IMR-90 (cell line): ENCODE data around the gene IFTAP. TPM values are rescaled to one million over a fixed set of nuclear protein-coding genes. Genes with fewer than 3 reads are reported as not detected.

Experiments
- ATAC-seq: fragments of 200-7000 bp; cut with Tn5 transposase; 2 replicates; pipeline ENCODE4 v1.9.1; 2020; ENCODE audit warnings: low read depth, mild to moderate bottlenecking, moderate library complexity
- BruUV-seq: library from RNA; stranded (reverse); fragments of 400-500 nt; replicated peaks from 2 replicates; lab custom pipeline; 2021; lab: Mats Ljungman, UMichigan
- CTCF ChIA-PET: fragments of 300-600 bp; formaldehyde crosslinking; extraction: SDS; loops from one replicate; lab custom pipeline; 2021; ENCODE audit warnings: antibody characterized with exemption; lab: Yijun Ruan, JAX
- POLR2A ChIA-PET: fragments of 300-600 bp; sonication (Branson Sonifier 250); formaldehyde crosslinking; loops from one replicate; lab custom pipeline; 2022; ENCODE audit warnings: antibody characterized with exemption; ENCODE audit not compliant: unreplicated experiment; lab: Charles Lee
- DNase-seq: peaks from one replicate; pipeline ENCODE4 v3.0.0; 2013
- H2AFZ ChIP-seq: replicated peaks from 2 replicates; pipeline ENCODE3; 2013; ENCODE audit warnings: low read length, mild to moderate bottlenecking; ENCODE audit not compliant: poor library complexity
- H2AK5ac ChIP-seq: 2 replicates; pipeline ENCODE4 v1.6.1; 2013; ENCODE audit warnings: low read depth, low read length, inconsistent platforms
- H2AK9ac ChIP-seq: replicated peaks from 2 replicates; pipeline ENCODE3; 2013; ENCODE audit warnings: mild to moderate bottlenecking, low read depth, low read length, moderate library complexity; ENCODE audit not compliant: poor library complexity
- H2BK120ac ChIP-seq: 2 replicates; pipeline ENCODE4 v1.6.1; 2013; ENCODE audit warnings: low read depth, low read length, inconsistent platforms
- H2BK15ac ChIP-seq: 3 replicates; pipeline ENCODE4 v1.6.1; 2013; ENCODE audit warnings: low read depth, low read length, inconsistent platforms
- H2BK20ac ChIP-seq: 2 replicates; pipeline ENCODE4 v1.6.1; 2013; ENCODE audit warnings: low read depth, mild to moderate bottlenecking, inconsistent platforms, low read length, moderate library complexity
- H2BK5ac ChIP-seq: 2 replicates; pipeline ENCODE4 v1.6.1; 2013; ENCODE audit warnings: mild to moderate bottlenecking, low read depth, low read length, inconsistent platforms; ENCODE audit not compliant: poor library complexity, severe bottlenecking
- H3K14ac ChIP-seq: replicated peaks from 2 replicates; pipeline ENCODE4 v1.6.1; 2013; ENCODE audit warnings: low read depth, low read length, inconsistent platforms
- H3K18ac ChIP-seq: 2 replicates; pipeline ENCODE4 v1.6.1; 2013; ENCODE audit warnings: low read depth, low read length, control low read depth
- H3K23ac ChIP-seq: 2 replicates; pipeline ENCODE4 v1.6.1; 2013; ENCODE audit warnings: low read depth, low read length, inconsistent platforms
- H3K27ac ChIP-seq: 2 replicates; pipeline ENCODE4 v1.5.1; 2013; ENCODE audit warnings: mild to moderate bottlenecking, control low read depth, low read length; ENCODE audit not compliant: insufficient read depth
- H3K27me3 ChIP-seq: 2 replicates; pipeline ENCODE4 v1.6.1; 2013; ENCODE audit warnings: low read length; ENCODE audit not compliant: control insufficient read depth, insufficient read depth
- H3K36me3 ChIP-seq: 2 replicates; pipeline ENCODE4 v1.6.1; 2013; ENCODE audit warnings: low read length, mixed read lengths; ENCODE audit not compliant: control insufficient read depth, insufficient read depth
- H3K4ac ChIP-seq: 2 replicates; pipeline ENCODE4 v1.6.1; 2013; ENCODE audit warnings: low read depth, low read length, inconsistent platforms
- H3K4me1 ChIP-seq: 2 replicates; pipeline ENCODE4 v1.6.1; 2013; ENCODE audit warnings: low read length, mixed read lengths; ENCODE audit not compliant: control insufficient read depth, insufficient read depth
- H3K4me2 ChIP-seq: 2 replicates; pipeline ENCODE4 v1.6.1; 2013; ENCODE audit warnings: low read depth, mild to moderate bottlenecking, control low read depth, low read length, moderate library complexity
- H3K4me3 ChIP-seq: 2 replicates; pipeline ENCODE4 v1.5.1; 2013; ENCODE audit warnings: low read depth, mild to moderate bottlenecking, control low read depth, low read length, moderate library complexity; ENCODE audit not compliant: insufficient read depth
- H3K56ac ChIP-seq: 2 replicates; pipeline ENCODE4 v1.6.1; 2013; ENCODE audit warnings: low read length, inconsistent platforms; ENCODE audit not compliant: insufficient read depth; ENCODE audit errors: extremely low read depth
- H3K79me1 ChIP-seq, 2 experiments: 2 replicates each; pipeline ENCODE4 v1.6.1; 2013; ENCODE audit warnings: low read length in 2 of 2, inconsistent platforms in 1 of 2, low read depth in 1 of 2
- H3K9ac ChIP-seq: 2 replicates; pipeline ENCODE4 v1.6.1; 2013; ENCODE audit warnings: low read depth, low read length, control low read depth
- H3K9me1 ChIP-seq: 2 replicates; pipeline ENCODE4 v1.6.1; 2013; ENCODE audit warnings: low read length, inconsistent platforms; ENCODE audit not compliant: insufficient read depth
- H3K9me3 ChIP-seq: 2 replicates; pipeline ENCODE4 v1.6.1; 2013; ENCODE audit warnings: low read length; ENCODE audit not compliant: control insufficient read depth, insufficient read depth
- H4K20me1 ChIP-seq: 2 replicates; pipeline ENCODE4 v1.6.1; 2013; ENCODE audit warnings: low read length, inconsistent platforms; ENCODE audit not compliant: insufficient read depth
- H4K5ac ChIP-seq: 2 replicates; pipeline ENCODE4 v1.6.1; 2013; ENCODE audit warnings: mild to moderate bottlenecking, low read depth, low read length, control low read depth
- H4K8ac ChIP-seq, 2 experiments: 2 replicates each; pipeline ENCODE4 v1.6.1; 2013; ENCODE audit warnings: low read depth in 2 of 2, low read length in 2 of 2, control low read depth in 1 of 2, inconsistent platforms in 1 of 2
- H4K91ac ChIP-seq: 2 replicates; pipeline ENCODE4 v1.6.1; 2013; ENCODE audit warnings: low read depth, low read length, inconsistent platforms; ENCODE audit not compliant: insufficient read depth
- BHLHE40 ChIP-seq: fragments of 150-350 bp; IDR thresholded peaks from 2 replicates; pipeline ENCODE4 v1.6.1; 2016; ENCODE audit warnings: mild to moderate bottlenecking, low read depth, low read length
- CEBPB ChIP-seq: IDR thresholded peaks from 2 replicates; pipeline ENCODE4 v1.6.1; 2012; ENCODE audit warnings: low read depth, low read length, improper control_type of control experiment
- CHD1 ChIP-seq: IDR thresholded peaks from 2 replicates; pipeline ENCODE4 v1.6.1; 2012; ENCODE audit warnings: low read depth, low read length, improper control_type of control experiment
- CTCF ChIP-seq: conservative IDR thresholded peaks from 2 replicates; pipeline ENCODE4 v1.5.1; 2012; ENCODE audit warnings: mild to moderate bottlenecking, low read depth, low read length, improper control_type of control experiment
- ELK1 ChIP-seq: fragments of 150-350 bp; IDR thresholded peaks from 2 replicates; pipeline ENCODE4 v1.6.1; 2016; ENCODE audit warnings: low read depth, mild to moderate bottlenecking, low read length, moderate library complexity, borderline replicate concordance
- FOS ChIP-seq: fragments of 150-350 bp; IDR thresholded peaks from 2 replicates; pipeline ENCODE4 v1.6.1; 2016; ENCODE audit warnings: low read depth, low read length
- MAFK ChIP-seq: IDR thresholded peaks from 2 replicates; pipeline ENCODE4 v1.6.1; 2012; ENCODE audit warnings: low read depth, low read length, improper control_type of control experiment
- MAZ ChIP-seq: IDR thresholded peaks from 2 replicates; pipeline ENCODE4 v1.6.1; 2012; ENCODE audit warnings: low read depth, mild to moderate bottlenecking, low read length, improper control_type of control experiment, moderate library complexity, borderline replicate concordance
- MXI1 ChIP-seq: IDR thresholded peaks from 2 replicates; pipeline ENCODE4 v1.6.1; 2012; ENCODE audit warnings: low read depth, mild to moderate bottlenecking, low read length, moderate library complexity, borderline replicate concordance
- NFE2L2 ChIP-seq: fragments of 150-350 bp; IDR thresholded peaks from 2 replicates; pipeline ENCODE4 v1.6.1; 2016; ENCODE audit warnings: low read depth, mild to moderate bottlenecking, low read length
- POLR2A ChIP-seq: IDR thresholded peaks from 2 replicates; pipeline ENCODE4 v1.6.1; 2012; ENCODE audit warnings: mild to moderate bottlenecking, low read depth, low read length
- RAD21 ChIP-seq: IDR thresholded peaks from 2 replicates; pipeline ENCODE4 v1.6.1; 2012; ENCODE audit warnings: low read length, improper control_type of control experiment
- RCOR1 ChIP-seq: IDR thresholded peaks from 2 replicates; pipeline ENCODE4 v1.6.1; 2012; ENCODE audit warnings: mild to moderate bottlenecking, low read length, improper control_type of control experiment; ENCODE audit not compliant: insufficient replicate concordance
- RFX5 ChIP-seq: IDR thresholded peaks from 2 replicates; pipeline ENCODE4 v1.8.0; 2012; ENCODE audit warnings: low read depth, mild to moderate bottlenecking, low read length, moderate library complexity
- SMC3 ChIP-seq: fragments of 150-350 bp; IDR thresholded peaks from 2 replicates; pipeline ENCODE4 v1.6.1; 2016; ENCODE audit warnings: low read depth, mild to moderate bottlenecking, antibody characterized with exemption, low read length, moderate library complexity
- USF2 ChIP-seq: fragments of 150-350 bp; IDR thresholded peaks from 2 replicates; pipeline ENCODE4 v1.6.1; 2017; ENCODE audit warnings: mild to moderate bottlenecking, antibody characterized with exemption, low read length, low read depth
- WGBS, 2 experiments: methylation state at CpG; one replicate each; pipeline versions ENCODE4 v1.1.5 to v1.1.7; 2013; ENCODE audit warnings: missing lambda C conversion rate in 2 of 2; ENCODE audit not compliant: insufficient read length in 1 of 2; ENCODE audit errors: extremely low coverage in 2 of 2; 5-methylcytosine and 5-hydroxymethylcytosine counted together
- dilution Hi-C: fragments of 300-500 bp; cut with HindIII; formaldehyde crosslinking; loops from one replicate; pipeline ENCODE4 v1.14.3; 2018; ENCODE audit warnings: low sequenced_read_pairs; ENCODE audit not compliant: unreplicated experiment
- in situ Hi-C: fragments of 300-500 bp; cut with MboI; formaldehyde crosslinking; loops from 3 replicates; pipeline ENCODE4 v1.14.3; 2019; ENCODE audit warnings: low sequenced_read_pairs, inconsistent platforms, mixed read lengths
- intact Hi-C: fragments of 100-400 bp; cut with micrococcal nuclease; formaldehyde crosslinking; loops from 2 replicates; pipeline ENCODE4 v1.10.0; 2022
- polyA plus RNA-seq, 3 experiments: library from polyadenylated mRNA; depleted of rRNA; stranded (reverse); fragments of >200 nt; gene quantifications; 2 replicates each; pipeline ENCODE4 v1.2.3, GENCODE V29; 2012; ENCODE audit warnings: low replicate concordance in 1 of 3
- total RNA-seq: library from RNA; depleted of rRNA; stranded (reverse); fragments of >200 nt; gene quantifications from 2 replicates; pipeline ENCODE4 v1.2.3, GENCODE V29; 2012

The IFTAP gene
- total and polyA plus RNA-seq, 2 of the 4 experiments (the other 2 are of a cell fraction), result 15.8 to 28.5 TPM

- H4K20me1 ChIP-seq, result no peaks in the 10 kb centered on the region
- no CpG with 5 or more reads among the region's 1 CpG for WGBS, 2 experiments
- H3K9ac ChIP-seq, result no peak within 1 kb of the TSS
- H3K14ac ChIP-seq, result no peak within 1 kb of the TSS
- no peak within 1 kb of the TSS for H2BK15ac ChIP-seq
- no peak within 1 kb of the TSS for H3K56ac ChIP-seq
- no peaks in the 10 kb centered on the region for H3K4me1 ChIP-seq
- H4K5ac ChIP-seq, result no peak within 1 kb of the TSS
- no TSS peak for BruUV-seq
- H3K36me3 ChIP-seq, result no peaks in the 10 kb centered on the region
- CTCF ChIA-PET, result interaction anchor here (0.6 to 1.0 kb wide), 2 partner anchors 179 to 1230 kb away, joined by 5 read pairs; no protein-coding TSS in a partner anchor
- no peak within 1 kb of the TSS for H3K4me3 ChIP-seq
- in situ Hi-C loops (no loop called here), dilution Hi-C loops (no loop called here), intact Hi-C loops (no loop called here)
- no peaks in the 10 kb centered on the region for H3K79me1 ChIP-seq
- H3K23ac ChIP-seq, result no peak within 1 kb of the TSS; the same call in 1 of the 2 replicates
- no peak within 1 kb of the TSS for H2AFZ ChIP-seq
- no peak within 1 kb of the TSS for H4K8ac ChIP-seq
- no peak within 1 kb of the TSS for H2AK5ac ChIP-seq
- no peak within 1 kb of the TSS for H2BK20ac ChIP-seq
- no peaks in the 10 kb centered on the region for H3K9me1 ChIP-seq
- ATAC-seq, result no peak
- no peak within 1 kb of the TSS for H3K18ac ChIP-seq
- POLR2A ChIA-PET, result no interaction called here
- H3K9me3 ChIP-seq, result no peaks in the 10 kb centered on the region
- no peak within 1 kb of the TSS for H2BK120ac ChIP-seq
- H3K4ac ChIP-seq, result no peak within 1 kb of the TSS
- no peak within 1 kb of the TSS for H3K27ac ChIP-seq
- H2AK9ac ChIP-seq, result no peak within 1 kb of the TSS
- H3K4me2 ChIP-seq, result no peak within 1 kb of the TSS
- TF ChIP-seq RCOR1, result no peak
- TF ChIP-seq RAD21, result no peak
- no peak for TF ChIP-seq CEBPB
- TF ChIP-seq BHLHE40, result no peak
- TF ChIP-seq MAFK, result no peak
- no peak for TF ChIP-seq MAZ
- no peak for TF ChIP-seq MXI1
- no peak for TF ChIP-seq CHD1
- no peak for TF ChIP-seq NFE2L2
- no peak for TF ChIP-seq RFX5
- no peak for TF ChIP-seq ELK1
- no peak for TF ChIP-seq POLR2A
- no peak for TF ChIP-seq FOS
- TF ChIP-seq USF2, result no peak
- TF ChIP-seq CTCF, result no peak
- TF ChIP-seq SMC3, result no peak
- no peak within 1 kb of the TSS for H2BK5ac ChIP-seq
- peaks cover 28% of the 10 kb centered on the region for H3K27me3 ChIP-seq
- DNase-seq, result no peak
- no peak within 1 kb of the TSS for H4K91ac ChIP-seq
Measured at GRCh38 chr11:36567694-36568093, 26.6 kb upstream of the IFTAP start, which contains the start of gene RAG1. Gene RAG1 (plus strand): TSS chr11:36568007. CDS start chr11:36573305, 5,298 bp downstream.
